Left lung (tissue), 10 donors: ENCODE data around the gene STXBP4. TPM values are rescaled to one million over a fixed set of nuclear protein-coding genes. Genes with fewer than 3 reads are reported as not detected.

ENCODE experiments used
- ATAC-seq: fragments of 200-7000 bp; cut with Tn5 transposase; one replicate; pipeline ENCODE4 v1.9.1; 2020; ENCODE audit warnings: moderate library complexity
- DNase-seq, 4 donors: peaks; one replicate each; pipeline ENCODE4 v3.0.0-alpha.2; 2013 to 2020
- H3K27ac ChIP-seq, 2 donors: fragments of 200-600 bp; sonication (generic) in 1 of 2; one replicate each; pipeline versions ENCODE4 v1.5.0 to v1.8.0; 2020 to 2021
- H3K27me3 ChIP-seq, 2 donors: fragments of 200-600 bp; sonication (generic) in 1 of 2; one replicate each; pipeline versions ENCODE4 v1.5.0 to v1.8.0; 2020 to 2021
- H3K36me3 ChIP-seq, 2 donors: fragments of 200-600 bp; sonication (generic) in 1 of 2; one replicate each; pipeline versions ENCODE4 v1.5.0 to v1.8.0; 2020 to 2021
- H3K4me1 ChIP-seq, 2 donors: fragments of 200-600 bp; one replicate each; pipeline ENCODE4 v1.8.0; 2021
- H3K4me3 ChIP-seq, 2 donors: fragments of 200-600 bp; sonication (generic) in 1 of 2; one replicate each; pipeline versions ENCODE4 v1.5.0 to v1.8.0; 2020 to 2021; ENCODE audit warnings: mild to moderate bottlenecking in 1 of 2
- H3K9me3 ChIP-seq, 2 donors: fragments of 200-600 bp; sonication (generic) in 1 of 2; one replicate each; pipeline versions ENCODE4 v1.5.0 to v1.8.0; 2020 to 2021
- CTCF ChIP-seq, 2 donors: fragments of 200-600 bp; sonication (generic) in 1 of 2; IDR thresholded peaks; one replicate each; pipeline versions ENCODE4 v1.5.0 to v1.8.0; 2021; ENCODE audit warnings: antibody characterized with exemption in 2 of 2
- intact Hi-C, 2 donors: fragments of 100-400 bp; cut with DNase I; formaldehyde crosslinking; loops; one replicate each; pipeline versions ENCODE4 v1.11.2 to v1.14.2; 2022
- polyA plus RNA-seq, 6 donors: library from polyadenylated mRNA; unstranded; fragments of 120-200 nt; gene quantifications; one replicate each; pipeline ENCODE4 v1.2.1, GENCODE V29; 2013; ENCODE audit not compliant: insufficient read length in 6 of 6
- total RNA-seq, 2 donors: library from RNA; stranded (reverse); fragmentation: NEBNext Ultra II Directional; extraction: Animal tissue kit (Norgen Biotek cat#: 25700); gene quantifications; one replicate each; pipeline ENCODE4 v1.2.1, GENCODE V29; 2021
- donor health status: DM: no; HTN: yes; CAD: no.
- donor health status: DM: no; HTN: no; CAD: no.

Gene STXBP4
- total and polyA plus RNA-seq, 8 donors, result 12.7 to 22.0 (median 15.5) TPM

- TF ChIP-seq CTCF (IDR thresholded peaks at IDR 0.05), result no peak
- Histone ChIP-seq H3K27me3 (no peaks in the 10 kb centered on the region), H3K4me3 (no peak overlapping the region), H3K9me3 (no peaks in the 10 kb centered on the region), H3K4me1 (no peaks in the 10 kb centered on the region), H3K36me3 (no peaks in the 10 kb centered on the region), H3K27ac (no peak overlapping the region)
- intact Hi-C loops, result loop anchor here in 1 of 2 donors (10.0 kb wide), 1 partner anchor 355 kb away; no protein-coding TSS in a partner anchor
- DNase-seq (no peak), ATAC-seq (no peak)
These were observed 21.6 kb downstream of the STXBP4 start for GRCh38 chr17:54990118-54990517.

GRCh38 chr17:54991567-54991966 is 23.0 kb downstream of the STXBP4 start:
- Histone ChIP-seq H3K9me3 (no peaks in the 10 kb centered on the region), H3K36me3 (no peaks in the 10 kb centered on the region), H3K4me3 (no peak overlapping the region), H3K4me1 (no peaks in the 10 kb centered on the region), H3K27ac (no peak overlapping the region), H3K27me3 (no peaks in the 10 kb centered on the region)
- no peak for TF ChIP-seq CTCF (IDR thresholded peaks at IDR 0.05)
- intact Hi-C loops, result loop anchor here in 1 of 2 donors (10.0 kb wide), 1 partner anchor 353 kb away; no protein-coding TSS in a partner anchor
- DNase-seq, result no peak
- no peak for ATAC-seq

- Histone ChIP-seq H3K4me1 (no peaks in the 10 kb centered on the region), H3K27ac (no peak overlapping the region), H3K4me3 (no peak overlapping the region), H3K9me3 (no peaks in the 10 kb centered on the region), H3K27me3 (no peaks in the 10 kb centered on the region), H3K36me3 (no peaks in the 10 kb centered on the region)
- peak; percentile 52 to 55 for TF ChIP-seq CTCF (IDR thresholded peaks at IDR 0.05)
- intact Hi-C loops, result loop anchor here in 1 of 2 donors (10.0 kb wide), 1 partner anchor 352 kb away; no protein-coding TSS in a partner anchor
- ATAC-seq, result peak; percentile 90
- DNase-seq, result peak in 2 of 4 donors; percentile 37 to 61
These were observed 24.5 kb downstream of the STXBP4 start for GRCh38 chr17:54992797-54993639.

GRCh38 chr17:54996441-54996840 is 27.9 kb downstream of the STXBP4 start:
- ATAC-seq (no peak), DNase-seq (no peak)
- no peaks in the 10 kb centered on the region for H3K27me3 ChIP-seq
- H3K4me1 ChIP-seq, result no peaks in the 10 kb centered on the region
- H3K4me3 ChIP-seq, result no peak overlapping the region
- H3K36me3 ChIP-seq, result peaks cover 0 to 8% of the 10 kb centered on the region in 2 donors
- intact Hi-C loops, result loop anchor here in 1 of 2 donors (10.0 kb wide), 1 partner anchor 348 kb away; no protein-coding TSS in a partner anchor
- no peak overlapping the region for H3K27ac ChIP-seq
- TF ChIP-seq CTCF (IDR thresholded peaks at IDR 0.05), result no peak
- no peaks in the 10 kb centered on the region for H3K9me3 ChIP-seq

GRCh38 chr17:55002458-55002857 is 33.9 kb downstream of the STXBP4 start:
- Histone ChIP-seq H3K4me3 (no peak overlapping the region), H3K36me3 (peaks cover 0 to 8% of the 10 kb centered on the region in 2 donors), H3K9me3 (no peaks in the 10 kb centered on the region), H3K27me3 (no peaks in the 10 kb centered on the region), H3K27ac (no peak overlapping the region), H3K4me1 (no peaks in the 10 kb centered on the region)
- no peak for DNase-seq
- ATAC-seq, result no peak
- intact Hi-C loops, result no loop called here
- no peak for TF ChIP-seq CTCF (IDR thresholded peaks at IDR 0.05)
